SK-N-SH (cell line): Measurements from ENCODE around the gene RGS4. TPM values are rescaled to one million over a fixed set of nuclear protein-coding genes. Genes with fewer than 3 reads are reported as not detected.

Source experiments
- CTCF ChIA-PET: fragments of 300-600, 350-600 bp; formaldehyde crosslinking; extraction: SDS; loops from one replicate; lab custom pipeline; 2021; lab: Yijun Ruan, JAX
- POLR2A ChIA-PET: fragments of 350-600 bp; sonication (Branson Sonifier 250); formaldehyde crosslinking; extraction: SDS; loops from one replicate; lab custom pipeline; 2020; ENCODE audit warnings: antibody characterized with exemption, inconsistent platforms; lab: Yijun Ruan, JAX
- DNase-seq: peaks from one replicate; pipeline ENCODE4 v3.0.0; 2012
- H2AFZ ChIP-seq: fragments of 200-600 bp; sonication (generic); 2 replicates; pipeline ENCODE4 v1.8.1; 2016; ENCODE audit warnings: antibody characterized with exemption, mild to moderate bottlenecking, low read depth
- H3F3A ChIP-seq: fragments of 200-600 bp; sonication (generic); replicated peaks from 2 replicates; pipeline ENCODE3; 2016; ENCODE audit warnings: antibody characterized with exemption, mild to moderate bottlenecking; ENCODE audit not compliant: insufficient read depth
- H3K27ac ChIP-seq, 2 experiments: fragments of 200-500 bp in 1 of 2; fragments of 200-600 bp in 1 of 2; sonication (Bioruptor generic) in 1 of 2; sonication (generic), shearing (Covaris generic) in 1 of 2; 2 replicates each; pipeline versions ENCODE4 v1.5.1 to v1.6.1; 2014 to 2016; ENCODE audit warnings: low read depth in 2 of 2, inconsistent platforms in 1 of 2, low read length in 1 of 2, mild to moderate bottlenecking in 1 of 2, mixed read lengths in 1 of 2
- H3K27me3 ChIP-seq: fragments of 200-600 bp; sonication (generic), shearing (Covaris generic); 2 replicates; pipeline ENCODE4 v1.6.1; 2016; ENCODE audit warnings: mixed run types; ENCODE audit not compliant: insufficient read depth
- H3K36me3 ChIP-seq, 2 experiments: fragments of 200-500 bp in 1 of 2; fragments of 200-600 bp in 1 of 2; sonication (Bioruptor generic) in 1 of 2; sonication (generic) in 1 of 2; replicated peaks in 1 of 2; 2 replicates each; pipeline versions ENCODE3 to v1.5.1; 2014 to 2016; ENCODE audit warnings: low read length in 1 of 2, mild to moderate bottlenecking in 1 of 2; ENCODE audit not compliant: insufficient read depth in 2 of 2, control insufficient read depth in 1 of 2
- H3K4me1 ChIP-seq, 2 experiments: fragments of 200-500 bp in 1 of 2; fragments of 200-600 bp in 1 of 2; sonication (Bioruptor generic) in 1 of 2; sonication (generic), shearing (Covaris generic) in 1 of 2; 2 replicates each; pipeline versions ENCODE4 v1.5.1 to v1.6.1; 2014 to 2016; ENCODE audit warnings: low read depth in 1 of 2, low read length in 1 of 2, mixed run types in 1 of 2; ENCODE audit not compliant: insufficient read depth in 2 of 2, control insufficient read depth in 1 of 2
- H3K4me2 ChIP-seq: fragments of 200-600 bp; sonication (generic), shearing (Covaris generic); 2 replicates; pipeline ENCODE4 v1.6.1; 2017; ENCODE audit warnings: mixed run types
- H3K4me3 ChIP-seq, 2 experiments: fragments of 200-500 bp in 1 of 2; fragments of 200-600 bp in 1 of 2; sonication (Bioruptor generic) in 1 of 2; sonication (generic), shearing (Covaris generic) in 1 of 2; 2 replicates each; pipeline versions ENCODE4 v1.5.1 to v1.8.1; 2014 to 2016; ENCODE audit warnings: low read depth in 2 of 2, inconsistent platforms in 1 of 2, low read length in 1 of 2, mild to moderate bottlenecking in 1 of 2, mixed read lengths in 1 of 2, moderate library complexity in 1 of 2
- H3K79me2 ChIP-seq: fragments of 200-600 bp; sonication (generic); 2 replicates; pipeline ENCODE4 v1.8.1; 2017; ENCODE audit warnings: mild to moderate bottlenecking; ENCODE audit not compliant: insufficient read depth
- H3K9ac ChIP-seq: fragments of 200-600 bp; sonication (generic); 2 replicates; pipeline ENCODE4 v1.6.1; 2017; ENCODE audit warnings: mixed run types
- H3K9me2 ChIP-seq: fragments of 200-600 bp; sonication (generic); 2 replicates; pipeline ENCODE4 v1.6.1; 2017; ENCODE audit warnings: mixed run types
- H3K9me3 ChIP-seq: fragments of 200-600 bp; sonication (generic); 2 replicates; pipeline ENCODE4 v1.6.1; 2017; ENCODE audit warnings: mixed run types, mild to moderate bottlenecking, moderate library complexity
- H4K20me1 ChIP-seq: fragments of 200-600 bp; sonication (generic); 2 replicates; pipeline ENCODE4 v1.6.1; 2017; ENCODE audit warnings: mild to moderate bottlenecking, mixed run types; ENCODE audit not compliant: insufficient read depth
- EP300 ChIP-seq, 2 experiments: IDR thresholded peaks; 2 replicates each; pipeline versions ENCODE4 v1.4.0 to v1.6.1; 2012; ENCODE audit warnings: borderline replicate concordance in 1 of 2, low read depth in 1 of 2, low read length in 1 of 2
- EZH2phosphoT487 ChIP-seq: fragments of 200-600 bp; sonication (generic); IDR thresholded peaks from 2 replicates; pipeline ENCODE4 v1.6.1; 2017; ENCODE audit warnings: low read depth, mixed run types, mild to moderate bottlenecking, antibody characterized with exemption, moderate library complexity, borderline replicate concordance
- FOXM1 ChIP-seq: IDR thresholded peaks from 2 replicates; pipeline ENCODE4 v1.4.0; 2012; ENCODE audit warnings: low read depth, mild to moderate bottlenecking
- GABPA ChIP-seq: IDR thresholded peaks from 2 replicates; pipeline ENCODE4 v1.4.0; 2012; ENCODE audit warnings: low read depth, mild to moderate bottlenecking
- NRF1 ChIP-seq: IDR thresholded peaks from 2 replicates; pipeline ENCODE4 v1.6.1; 2012; ENCODE audit warnings: low read depth, mild to moderate bottlenecking, low read length
- RXRA ChIP-seq: IDR thresholded peaks from 2 replicates; pipeline ENCODE4 v1.4.0; 2012; ENCODE audit warnings: low read depth, mild to moderate bottlenecking, borderline replicate concordance
- SMC3 ChIP-seq: IDR thresholded peaks from 2 replicates; pipeline ENCODE4 v1.6.1; 2012; ENCODE audit warnings: low read depth, low read length, improper control_type of control experiment
- WGBS: methylation state at CpG from one replicate; pipeline ENCODE4 v1.1.6; 2017; ENCODE audit warnings: low lambda C conversion rate; 5-methylcytosine and 5-hydroxymethylcytosine counted together
- polyA plus RNA-seq, 3 experiments: library from polyadenylated mRNA; depleted of rRNA; stranded (reverse); fragments of >200 nt; gene quantifications; 2 replicates each; pipeline ENCODE4 v1.2.3, GENCODE V29; 2012
- TF ChIP-seq, protein P1 (sequence below): fragments of 150-350 bp; IDR thresholded peaks from 2 replicates; pipeline ENCODE4 v1.6.1; 2016; ENCODE audit warnings: mild to moderate bottlenecking, low read depth, low read length
- TF ChIP-seq, protein P2 (sequence below): fragments of 200-600 bp; sonication (generic); IDR thresholded peaks from 2 replicates; pipeline ENCODE4 v1.6.1; 2017; ENCODE audit warnings: antibody characterized with exemption, mild to moderate bottlenecking, moderate library complexity

RGS4 gene
- polyA plus RNA-seq, 1 of the 3 experiments (the other 2 are of a cell fraction): 124 TPM

DNA sequence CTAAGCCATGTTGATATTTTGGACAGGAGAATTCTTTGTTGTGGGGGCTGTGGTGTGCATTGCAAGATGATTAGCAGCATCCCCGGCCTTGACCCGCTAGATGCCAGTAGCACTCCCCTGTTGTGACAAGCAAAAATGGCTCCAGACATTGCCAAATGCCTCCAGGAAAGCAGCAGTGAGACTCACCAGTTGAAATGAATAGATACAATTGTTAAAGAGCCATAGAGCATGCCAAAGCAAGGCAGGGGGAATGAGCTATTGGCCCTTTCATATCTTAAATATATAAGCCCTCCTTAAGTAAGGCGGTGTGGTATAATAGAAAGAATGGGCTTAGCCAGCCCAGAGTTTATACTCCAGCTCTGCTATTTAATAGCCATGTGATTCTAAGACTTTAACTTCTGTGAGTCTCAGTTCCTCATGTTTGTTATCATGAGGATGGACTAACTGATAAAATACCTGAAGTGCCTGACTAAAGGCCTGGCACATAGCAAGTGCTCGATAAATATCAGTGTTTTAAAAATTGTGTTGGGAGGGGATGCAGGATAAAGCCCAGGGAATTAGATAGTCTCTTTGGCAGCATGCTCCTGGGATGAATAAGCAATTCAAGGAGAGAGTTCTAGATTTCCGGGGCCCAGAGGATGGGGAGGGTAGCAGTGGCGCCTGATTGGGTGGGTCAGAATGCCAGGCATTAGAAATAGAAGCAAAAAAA lies 21.1 kb upstream of the RGS4 start:
- Histone ChIP-seq H3K9ac (no peak overlapping the region), H3K36me3 (no peaks in the 10 kb centered on the region), H3K9me2 (no peaks in the 10 kb centered on the region), H3K27ac (peak overlapping the region in 1 of 2 experiments; percentile 72; a peak in 3 of 4 replicates), H2AFZ (no peak overlapping the region), H4K20me1 (no peaks in the 10 kb centered on the region), H3F3A (no peaks in the 10 kb centered on the region), H3K4me3 (no peak overlapping the region), H3K4me2 (no peak overlapping the region), H3K79me2 (no peaks in the 10 kb centered on the region), H3K27me3 (no peaks in the 10 kb centered on the region), H3K4me1 (peaks cover 0 to 14% of the 10 kb centered on the region in 2 experiments; a peak in 2 of 4 replicates), H3K9me3 (no peaks in the 10 kb centered on the region)
- no peak for DNase-seq
- TF ChIP-seq FOXM1 (no peak), EZH2phosphoT487 (no peak), RXRA (no peak), GABPA (no peak), NRF1 (no peak), SMC3 (no peak)
- TF ChIP-seq, protein P1, sequence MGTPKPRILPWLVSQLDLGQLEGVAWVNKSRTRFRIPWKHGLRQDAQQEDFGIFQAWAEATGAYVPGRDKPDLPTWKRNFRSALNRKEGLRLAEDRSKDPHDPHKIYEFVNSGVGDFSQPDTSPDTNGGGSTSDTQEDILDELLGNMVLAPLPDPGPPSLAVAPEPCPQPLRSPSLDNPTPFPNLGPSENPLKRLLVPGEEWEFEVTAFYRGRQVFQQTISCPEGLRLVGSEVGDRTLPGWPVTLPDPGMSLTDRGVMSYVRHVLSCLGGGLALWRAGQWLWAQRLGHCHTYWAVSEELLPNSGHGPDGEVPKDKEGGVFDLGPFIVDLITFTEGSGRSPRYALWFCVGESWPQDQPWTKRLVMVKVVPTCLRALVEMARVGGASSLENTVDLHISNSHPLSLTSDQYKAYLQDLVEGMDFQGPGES: no peak
- ChIA-PET POLR2A (no interaction called here), CTCF (no interaction called here)
- 72% methylated on average over 6 of the region's 6 CpGs for WGBS

DNA sequence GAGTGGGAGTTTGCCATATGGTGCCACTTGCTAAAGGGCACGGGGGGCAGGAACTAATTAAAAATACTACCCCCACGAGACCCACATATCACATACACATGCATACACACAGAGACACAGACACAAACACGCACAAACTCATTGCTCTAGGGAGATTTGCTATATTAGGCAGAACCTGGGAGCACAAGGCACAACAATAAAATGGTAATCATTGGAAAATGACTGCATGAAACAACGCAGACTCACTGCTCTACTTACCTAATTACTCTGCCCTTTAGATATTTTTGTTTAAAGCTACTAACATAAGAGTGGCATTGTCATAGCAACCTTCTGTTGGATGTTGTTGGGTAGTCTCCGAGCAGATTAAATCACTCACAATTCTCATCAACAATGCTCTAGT lies 20.3 kb upstream of the RGS4 start:
- no peaks in the 10 kb centered on the region for H3F3A ChIP-seq
- TF ChIP-seq NRF1 (no peak), EP300 (IDR thresholded peaks at IDR 0.05; ENCODE audit: borderline replicate concordance in 1 of 2, low read depth in 1 of 2, low read length in 1 of 2) (peak in 1 of 2 experiments; percentile 48; a peak in 1 of 4 replicates)
- TF ChIP-seq, protein P2, sequence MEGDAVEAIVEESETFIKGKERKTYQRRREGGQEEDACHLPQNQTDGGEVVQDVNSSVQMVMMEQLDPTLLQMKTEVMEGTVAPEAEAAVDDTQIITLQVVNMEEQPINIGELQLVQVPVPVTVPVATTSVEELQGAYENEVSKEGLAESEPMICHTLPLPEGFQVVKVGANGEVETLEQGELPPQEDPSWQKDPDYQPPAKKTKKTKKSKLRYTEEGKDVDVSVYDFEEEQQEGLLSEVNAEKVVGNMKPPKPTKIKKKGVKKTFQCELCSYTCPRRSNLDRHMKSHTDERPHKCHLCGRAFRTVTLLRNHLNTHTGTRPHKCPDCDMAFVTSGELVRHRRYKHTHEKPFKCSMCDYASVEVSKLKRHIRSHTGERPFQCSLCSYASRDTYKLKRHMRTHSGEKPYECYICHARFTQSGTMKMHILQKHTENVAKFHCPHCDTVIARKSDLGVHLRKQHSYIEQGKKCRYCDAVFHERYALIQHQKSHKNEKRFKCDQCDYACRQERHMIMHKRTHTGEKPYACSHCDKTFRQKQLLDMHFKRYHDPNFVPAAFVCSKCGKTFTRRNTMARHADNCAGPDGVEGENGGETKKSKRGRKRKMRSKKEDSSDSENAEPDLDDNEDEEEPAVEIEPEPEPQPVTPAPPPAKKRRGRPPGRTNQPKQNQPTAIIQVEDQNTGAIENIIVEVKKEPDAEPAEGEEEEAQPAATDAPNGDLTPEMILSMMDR: no peak
- TF ChIP-seq, all 33 proteins: peak for 1
- ChIA-PET POLR2A (interaction anchor here (1.5 kb wide), 1 partner anchor 20 kb away, joined by 11 read pairs; the partner anchor contains the start of gene RGS4), CTCF (interaction anchor here (0.8 to 1.0 kb wide), 3 partner anchors 95 to 267 kb away, joined by 3 read pairs; no protein-coding TSS in a partner anchor)
- Histone ChIP-seq H2AFZ (no peak overlapping the region), H3K4me3 (no peak overlapping the region), H3K9me2 (no peaks in the 10 kb centered on the region), H4K20me1 (no peaks in the 10 kb centered on the region), H3K9me3 (no peaks in the 10 kb centered on the region), H3K79me2 (no peaks in the 10 kb centered on the region), H3K4me1 (peaks cover 0 to 14% of the 10 kb centered on the region in 2 experiments; a peak in 3 of 4 replicates), H3K36me3 (no peaks in the 10 kb centered on the region), H3K4me2 (no peak overlapping the region), H3K27ac (peak overlapping the region in 1 of 2 experiments; percentile 72; a peak in 2 of 4 replicates), H3K9ac (no peak overlapping the region), H3K27me3 (no peaks in the 10 kb centered on the region)
- WGBS: 46% methylated on average over 5 of the region's 5 CpGs
- peak; percentile 19 for DNase-seq
